ENCODE data around the gene HPCA.

HPCA gene

GRCh38 chr1:32871364-32872191 lies 14.7 kb upstream of the HPCA start:
- DNase-seq (ENCODE audit: low read depth) = no peak

- no peak for DNase-seq (ENCODE audit: low read depth)
Measured at GRCh38 chr1:32872192-32872460, 14.2 kb upstream of the HPCA start.

DNA sequence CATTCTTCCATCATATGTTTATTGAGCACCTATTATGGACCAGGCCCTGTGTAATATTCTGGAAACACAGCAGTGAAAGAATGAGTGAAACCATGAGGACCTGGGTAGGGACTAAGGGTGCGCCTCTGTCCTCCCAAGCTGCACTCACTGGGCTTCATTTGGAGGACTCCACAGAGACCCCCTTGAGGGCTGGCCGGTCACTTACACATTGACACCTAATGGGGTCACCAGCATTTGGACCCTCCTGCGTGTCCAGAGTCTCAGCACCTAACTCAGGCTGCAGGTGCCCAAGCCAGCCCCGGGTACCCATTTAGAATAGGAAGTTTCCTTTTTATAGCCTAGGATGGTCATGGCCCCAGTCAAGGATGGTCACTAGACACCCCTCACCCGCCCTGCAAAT lies 12.8 kb upstream of the HPCA start:
- no peak for DNase-seq (ENCODE audit: low read depth)

GRCh38 chr1:32874860-32875752 lies 11.2 kb upstream of the HPCA start:
- DNase-seq (ENCODE audit: low read depth) = no peak

GRCh38 chr1:32876341-32877210 lies 9.7 kb upstream of the HPCA start:
- no peak for DNase-seq (ENCODE audit: low read depth)

GRCh38 chr1:32877211-32878110 lies 8.8 kb upstream of the HPCA start:
- DNase-seq (ENCODE audit: low read depth) = no peak

- no peak for DNase-seq (ENCODE audit: low read depth)
Measured at GRCh38 chr1:32878183-32878582, 8.1 kb upstream of the HPCA start.

DNA sequence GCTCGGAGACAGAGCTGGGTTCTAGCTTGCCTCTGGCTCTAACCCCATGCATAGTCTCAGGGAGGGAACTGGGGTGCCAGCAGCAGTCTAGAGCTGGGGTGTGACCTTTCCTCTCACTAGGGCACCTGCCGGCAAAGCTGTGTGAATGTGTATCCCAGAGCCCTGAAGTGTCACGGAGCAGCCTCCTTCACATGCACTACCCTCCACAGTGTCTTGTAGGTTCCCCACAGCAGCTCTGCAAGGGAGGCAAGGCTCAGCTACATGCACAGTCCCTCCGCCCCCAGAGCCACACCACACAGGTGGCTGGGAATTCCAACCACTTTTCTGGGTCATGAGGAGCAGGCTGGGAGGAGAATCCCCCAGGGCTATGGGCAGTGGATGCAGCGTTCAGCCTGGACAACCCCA lies 7.7 kb upstream of the HPCA start:
- no peak for DNase-seq (ENCODE audit: low read depth)

DNA sequence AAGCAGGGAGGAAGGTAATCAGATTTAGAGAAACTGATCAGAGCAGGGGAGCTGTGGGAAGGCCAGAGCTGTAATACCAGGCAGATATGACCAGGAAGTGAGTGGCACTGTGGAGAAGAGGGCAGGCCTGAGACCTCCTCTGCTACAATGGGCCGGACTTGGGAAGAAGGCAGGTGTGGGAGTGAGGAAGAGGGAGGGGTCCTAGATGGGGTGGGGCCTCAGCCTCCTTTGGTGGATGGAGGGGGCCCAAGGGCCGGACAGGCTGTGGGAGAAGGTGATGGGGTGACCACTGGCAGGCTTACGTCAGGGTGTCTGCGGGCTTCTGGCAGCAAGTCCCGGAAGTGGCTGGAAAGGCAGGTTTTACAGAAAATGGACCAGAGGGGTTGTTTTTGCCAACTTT lies 5.0 kb upstream of the HPCA start:
- DNase-seq (ENCODE audit: low read depth) = no peak

GRCh38 chr1:32881871-32882850 lies 4.1 kb upstream of the HPCA start:
- no peak for DNase-seq (ENCODE audit: low read depth)

- no peak for DNase-seq (ENCODE audit: low read depth)
Measured at GRCh38 chr1:32883338-32884031, 2.8 kb upstream of the HPCA start.

GRCh38 chr1:32884032-32884372 lies 2.3 kb upstream of the HPCA start:
- no peak for DNase-seq (ENCODE audit: low read depth)

- DNase-seq (ENCODE audit: low read depth) = no peak
Measured at GRCh38 chr1:32884726-32885125, 1.6 kb upstream of the HPCA start.

GRCh38 chr1:32885676-32886003 lies 651 bp upstream of the HPCA start:
- no peak for DNase-seq (ENCODE audit: low read depth)

DNA sequence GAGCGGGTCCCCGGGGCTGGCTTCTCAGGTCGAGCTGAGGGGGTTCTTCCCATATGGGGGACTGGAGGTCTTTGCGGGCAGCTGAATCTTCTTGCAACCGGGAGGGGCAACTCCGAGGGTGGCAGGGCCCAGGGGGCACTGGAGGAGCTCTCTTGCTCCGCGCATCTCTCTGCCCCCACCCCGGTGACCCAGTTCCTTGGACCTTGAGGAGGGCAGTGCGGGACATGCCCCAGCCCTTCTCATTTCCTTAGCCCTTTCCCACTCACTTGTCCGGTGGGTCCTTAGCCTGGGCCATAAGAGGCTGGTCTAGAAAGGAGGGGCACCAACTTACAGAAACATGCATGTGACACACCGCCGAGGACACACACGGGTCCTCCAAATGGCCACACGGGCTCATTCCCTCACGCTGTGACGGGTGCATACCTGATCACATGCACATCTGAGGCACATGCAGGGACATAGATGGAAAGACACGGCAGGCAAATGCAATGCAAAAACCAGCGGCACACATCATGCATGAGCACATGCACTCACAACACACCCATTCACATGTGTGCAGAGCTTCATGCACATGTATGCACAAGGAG lies 630 bp downstream of the HPCA start:
- no peak for DNase-seq (ENCODE audit: low read depth)

DNA sequence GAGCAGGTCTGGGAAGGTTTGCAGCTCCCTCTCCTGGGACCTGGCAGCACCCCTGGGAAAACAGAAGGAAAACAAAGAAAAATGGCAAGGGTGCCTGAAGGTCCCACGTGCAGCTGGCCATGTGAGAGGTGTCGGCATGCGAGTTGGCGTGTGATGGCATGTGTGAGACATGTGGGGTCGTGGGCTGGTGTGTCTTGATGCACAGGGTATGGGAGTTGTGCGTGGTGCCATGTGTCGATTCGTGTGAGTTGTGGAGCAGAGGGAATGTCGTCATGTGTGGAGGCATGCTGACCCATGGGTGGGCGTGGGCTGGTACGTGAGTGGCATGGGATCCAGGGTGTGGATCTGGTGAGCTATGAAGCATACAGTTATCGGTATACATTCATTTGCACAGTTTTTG lies 1.3 kb downstream of the HPCA start:
- DNase-seq (ENCODE audit: low read depth) = no peak

DNA sequence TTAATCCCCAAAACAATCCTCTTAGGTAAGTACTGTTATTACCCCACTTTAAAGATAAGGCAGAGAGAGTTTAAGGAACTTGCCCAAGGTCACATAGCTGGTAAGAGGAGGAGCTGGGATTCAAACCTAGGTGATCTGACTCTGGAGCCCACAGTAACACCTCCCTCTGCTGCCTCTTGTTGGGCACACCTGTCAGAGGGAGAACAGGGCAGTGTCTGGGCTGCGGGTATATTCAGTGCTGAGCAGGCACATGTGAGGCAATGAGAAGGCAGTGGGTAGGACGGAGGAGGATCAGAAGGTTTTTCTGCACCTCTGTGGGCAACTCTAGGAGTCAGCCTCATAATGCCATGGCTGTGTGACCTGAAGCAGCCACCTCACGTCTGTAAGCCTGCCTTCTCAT lies 1.8 kb downstream of the HPCA start:
- DNase-seq (ENCODE audit: low read depth) = no peak

DNA sequence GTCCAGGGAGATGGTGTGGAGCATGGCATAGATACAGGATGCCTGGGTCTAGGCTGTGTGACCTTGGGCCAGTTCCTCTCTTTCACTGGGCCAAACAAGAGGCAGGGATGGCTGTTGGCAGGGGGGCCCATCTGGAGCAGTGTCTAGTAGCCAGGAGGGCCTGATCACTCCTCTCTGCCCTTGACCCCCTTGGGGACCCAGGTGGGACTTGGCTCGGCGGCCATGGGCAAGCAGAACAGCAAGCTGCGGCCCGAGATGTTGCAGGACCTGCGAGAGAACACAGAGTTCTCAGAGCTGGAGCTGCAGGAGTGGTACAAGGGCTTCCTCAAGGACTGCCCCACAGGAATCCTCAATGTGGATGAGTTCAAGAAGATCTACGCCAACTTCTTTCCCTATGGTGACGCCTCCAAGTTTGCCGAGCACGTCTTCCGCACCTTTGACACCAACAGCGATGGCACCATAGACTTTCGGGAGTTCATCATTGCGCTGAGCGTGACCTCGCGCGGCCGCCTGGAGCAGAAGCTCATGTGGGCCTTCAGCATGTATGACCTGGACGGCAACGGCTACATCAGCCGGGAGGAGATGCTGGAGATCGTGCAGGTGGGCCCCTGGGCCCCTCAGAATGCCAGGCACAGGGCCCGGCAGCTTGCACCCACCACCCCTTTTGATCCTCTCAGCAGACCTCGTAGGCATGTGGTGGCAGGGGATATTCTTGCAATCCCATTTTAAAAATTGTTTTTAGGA lies 2.6 kb downstream of the HPCA start:
- no peak for DNase-seq (ENCODE audit: low read depth)
